GM19025 (cell line): ENCODE results near the gene ELANE.

ENCODE experiments used
- ATAC-seq: cut with Tn5 transposase; IDR thresholded peaks from one replicate; pipeline ENCODE4 v1.9.1; 2021; ENCODE audit warnings: mild to moderate bottlenecking, low read depth, moderate library complexity; ENCODE audit not compliant: unreplicated experiment

Gene ELANE

DNA sequence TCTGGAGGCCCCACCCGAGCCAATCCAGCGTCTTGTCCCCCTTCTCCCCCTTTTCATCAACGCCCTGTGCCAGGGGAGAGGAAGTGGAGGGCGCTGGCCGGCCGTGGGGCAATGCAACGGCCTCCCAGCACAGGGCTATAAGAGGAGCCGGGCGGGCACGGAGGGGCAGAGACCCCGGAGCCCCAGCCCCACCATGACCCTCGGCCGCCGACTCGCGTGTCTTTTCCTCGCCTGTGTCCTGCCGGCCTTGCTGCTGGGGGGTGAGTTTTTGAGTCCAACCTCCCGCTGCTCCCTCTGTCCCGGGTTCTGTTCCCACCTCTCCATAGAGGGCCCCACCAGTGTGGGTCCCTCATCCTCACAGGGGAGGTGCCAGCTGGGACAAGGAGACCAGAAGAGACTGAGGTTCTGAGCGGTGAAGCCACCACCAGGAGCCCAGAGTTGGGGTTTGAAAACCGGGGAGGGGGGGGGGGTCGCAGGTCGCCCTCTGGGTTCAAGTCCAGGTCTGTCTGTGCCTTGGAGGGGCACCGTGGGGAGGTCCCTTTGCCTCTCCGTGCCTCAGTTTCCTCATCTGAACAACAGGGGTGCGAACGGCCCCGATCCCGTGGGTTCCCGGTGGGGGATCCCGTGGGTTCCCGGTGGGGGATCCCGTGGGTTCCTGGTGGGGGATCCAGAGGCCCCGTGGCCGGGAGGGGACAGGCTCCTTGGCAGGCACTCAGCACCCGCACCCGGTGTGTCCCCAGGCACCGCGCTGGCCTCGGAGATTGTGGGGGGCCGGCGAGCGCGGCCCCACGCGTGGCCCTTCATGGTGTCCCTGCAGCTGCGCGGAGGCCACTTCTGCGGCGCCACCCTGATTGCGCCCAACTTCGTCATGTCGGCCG is at the start of gene ELANE:
Gene ELANE (plus strand): TSS at position 168 of the 878 bp plus-strand sequence. CDS start 26 bp downstream, at position 194.
- no peak for ATAC-seq

DNA sequence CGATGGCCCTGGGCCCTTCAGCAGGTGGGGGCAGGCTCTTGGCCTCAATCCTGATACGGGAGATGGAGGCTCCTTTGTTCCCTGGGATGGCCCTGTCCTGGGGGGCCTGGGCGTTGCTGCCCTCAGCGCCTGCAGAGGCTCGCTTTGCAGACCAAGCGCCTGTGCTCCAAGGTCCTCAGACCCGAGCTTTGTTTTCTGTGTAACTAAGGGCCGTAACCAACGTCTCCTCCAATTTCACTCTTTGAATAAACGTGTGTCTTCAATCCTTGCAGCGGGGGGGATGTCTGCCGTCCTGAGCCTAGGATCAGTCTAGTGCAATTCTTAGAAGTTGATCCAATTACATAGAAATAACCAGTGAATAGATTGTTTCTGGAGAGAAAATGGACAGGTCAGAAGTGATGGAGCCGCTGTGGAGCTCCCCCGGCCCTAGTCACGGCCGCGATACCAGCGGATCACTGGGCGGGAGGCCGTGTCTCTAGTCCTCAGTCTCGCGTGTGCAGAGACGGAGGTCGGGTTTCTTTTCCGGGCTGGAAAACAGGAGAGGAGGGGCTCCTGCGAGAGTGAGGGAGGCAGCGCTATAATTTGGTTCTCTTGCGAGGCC is 49.5 kb upstream of the ELANE start:
- ATAC-seq = no peak

DNA sequence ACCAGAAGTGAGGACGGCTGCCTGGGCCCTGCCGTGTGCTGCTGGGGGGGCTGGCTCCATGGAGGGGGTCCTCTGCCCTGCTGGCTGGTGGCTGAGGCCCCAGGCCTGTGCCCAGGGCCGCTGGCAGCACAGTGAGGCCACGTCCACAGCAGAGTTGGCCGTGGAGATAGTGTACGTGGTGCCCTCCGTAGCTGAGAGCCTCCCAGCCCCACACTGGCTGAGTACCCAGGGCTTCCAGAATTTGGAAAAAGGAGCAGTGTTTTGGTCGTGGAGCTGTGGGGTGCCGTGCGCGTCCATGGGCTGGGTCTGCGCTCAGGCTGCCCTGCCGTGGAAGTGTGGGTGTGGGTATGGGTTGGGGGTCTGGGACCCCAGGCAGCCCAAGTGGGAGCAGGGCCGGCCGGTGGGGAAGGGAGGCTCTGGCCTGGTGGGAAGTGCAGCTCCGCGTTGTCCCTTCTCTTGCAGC is 49.0 kb upstream of the ELANE start:
- no peak for ATAC-seq

DNA sequence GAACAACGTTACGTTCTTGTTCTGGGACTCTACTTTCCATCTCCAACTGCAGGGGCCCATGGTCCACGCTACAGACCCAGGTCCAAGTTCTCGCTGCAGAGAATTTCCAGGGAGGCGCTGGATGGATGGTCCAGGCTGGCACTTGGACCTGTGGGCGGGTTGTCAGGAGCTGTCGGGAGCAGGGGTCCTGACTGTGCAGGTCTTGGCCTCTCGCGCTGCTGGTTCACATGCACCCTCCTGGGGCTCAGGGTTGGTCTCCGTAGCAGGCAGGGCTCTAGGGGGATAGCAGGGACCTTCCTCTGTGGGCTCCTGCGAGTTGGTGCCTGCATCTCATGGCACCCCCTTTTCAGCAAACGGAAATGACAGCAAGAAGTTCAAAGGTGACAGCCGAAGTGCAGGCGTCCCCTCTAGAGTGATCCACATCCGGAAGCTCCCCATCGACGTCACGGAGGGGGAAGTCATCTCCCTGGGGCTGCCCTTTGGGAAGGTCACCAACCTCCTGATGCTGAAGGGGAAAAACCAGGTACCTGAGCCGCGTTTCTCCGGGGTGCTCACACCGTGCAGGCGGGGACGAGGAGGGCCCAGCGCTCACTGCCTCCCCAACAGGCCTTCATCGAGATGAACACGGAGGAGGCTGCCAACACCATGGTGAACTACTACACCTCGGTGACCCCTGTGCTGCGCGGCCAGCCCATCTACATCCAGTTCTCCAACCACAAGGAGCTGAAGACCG is 48.3 kb upstream of the ELANE start:
- ATAC-seq = no peak

DNA sequence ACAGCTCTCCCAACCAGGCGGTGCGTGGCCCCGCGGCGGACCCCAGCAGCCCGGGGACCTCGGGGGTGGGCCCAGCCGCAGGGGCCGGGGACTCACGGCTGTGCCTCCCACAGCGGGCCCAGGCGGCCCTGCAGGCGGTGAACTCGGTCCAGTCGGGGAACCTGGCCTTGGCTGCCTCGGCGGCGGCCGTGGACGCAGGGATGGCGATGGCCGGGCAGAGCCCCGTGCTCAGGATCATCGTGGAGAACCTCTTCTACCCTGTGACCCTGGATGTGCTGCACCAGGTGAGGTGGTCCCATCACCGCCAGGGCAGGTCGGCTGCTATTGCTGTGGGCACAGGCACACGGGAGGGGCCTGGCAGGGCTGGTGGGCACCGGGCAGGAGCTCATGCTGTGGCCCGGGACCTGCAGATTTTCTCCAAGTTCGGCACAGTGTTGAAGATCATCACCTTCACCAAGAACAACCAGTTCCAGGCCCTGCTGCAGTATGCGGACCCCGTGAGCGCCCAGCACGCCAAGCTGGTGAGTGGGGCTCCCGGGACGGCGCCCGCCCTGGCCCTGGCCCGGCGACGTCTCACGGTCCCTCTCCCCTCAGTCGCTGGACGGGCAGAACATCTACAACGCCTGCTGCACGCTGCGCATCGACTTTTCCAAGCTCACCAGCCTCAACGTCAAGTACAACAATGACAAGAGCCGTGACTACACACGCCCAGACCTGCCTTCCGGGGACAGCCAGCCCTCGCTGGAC is 47.5 kb upstream of the ELANE start:
- ATAC-seq = no peak

DNA sequence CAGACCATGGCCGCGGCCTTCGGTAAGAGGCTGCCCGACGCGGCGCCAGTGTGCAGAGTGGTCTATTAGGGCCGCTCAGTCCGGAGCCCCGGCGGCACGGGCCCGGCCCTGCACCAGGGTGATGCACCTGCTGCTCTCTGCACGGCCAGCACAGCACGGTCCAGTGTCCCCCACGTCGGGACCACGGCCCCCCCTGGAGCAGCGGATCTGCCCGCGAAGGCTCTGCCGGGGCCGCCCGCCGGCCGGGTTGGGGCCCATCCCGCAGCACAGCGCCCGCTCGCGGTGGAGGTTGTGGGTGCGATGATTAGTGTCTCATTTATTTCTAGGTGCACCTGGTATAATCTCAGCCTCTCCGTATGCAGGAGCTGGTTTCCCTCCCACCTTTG is 46.9 kb upstream of the ELANE start:
- ATAC-seq = no peak

DNA sequence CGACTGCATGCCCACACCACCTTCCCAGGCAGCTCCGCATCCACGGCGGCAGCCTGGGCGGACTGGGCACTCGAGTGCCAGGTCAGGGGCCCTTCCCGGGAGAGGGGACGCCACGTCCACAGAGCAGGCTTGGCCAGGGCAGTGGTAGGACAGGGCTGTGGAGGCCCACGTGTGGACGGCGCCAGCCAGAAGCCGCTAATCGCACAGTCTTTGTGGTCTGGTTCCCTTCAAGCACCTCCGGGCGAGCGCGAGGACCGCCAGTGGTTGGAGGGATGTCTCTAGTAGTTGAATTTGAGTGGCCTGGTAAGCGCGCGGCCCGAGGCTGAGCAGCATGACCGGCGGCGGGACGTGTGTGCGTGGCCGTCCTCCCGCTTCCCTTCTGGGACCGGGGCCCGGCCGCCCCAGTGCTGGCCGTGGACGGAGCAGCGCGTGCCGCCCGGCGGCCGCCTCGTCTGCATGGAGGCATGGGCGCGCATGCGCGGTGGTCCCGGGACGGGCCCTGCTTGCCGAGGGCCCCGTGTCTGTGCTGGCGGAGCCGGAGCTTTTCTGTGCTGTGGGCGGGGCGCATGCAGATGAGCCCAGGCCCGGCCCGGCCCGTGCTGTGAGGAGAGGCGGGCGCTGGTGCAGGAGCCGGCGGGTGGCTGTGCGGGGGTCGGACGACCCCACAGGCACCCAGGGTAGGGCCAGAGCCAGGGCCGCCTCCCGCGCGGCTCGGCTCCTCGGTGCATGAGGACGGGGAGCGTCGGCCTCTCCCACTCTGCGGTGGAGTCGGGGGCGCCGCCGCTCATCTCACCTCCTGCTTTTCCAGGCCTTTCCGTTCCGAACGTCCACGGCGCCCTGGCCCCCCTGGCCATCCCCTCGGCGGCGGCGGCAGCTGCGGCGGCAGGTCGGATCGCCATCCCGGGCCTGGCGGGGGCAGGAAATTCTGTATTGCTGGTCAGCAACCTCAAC is 46.2 kb upstream of the ELANE start:
- no peak for ATAC-seq

DNA sequence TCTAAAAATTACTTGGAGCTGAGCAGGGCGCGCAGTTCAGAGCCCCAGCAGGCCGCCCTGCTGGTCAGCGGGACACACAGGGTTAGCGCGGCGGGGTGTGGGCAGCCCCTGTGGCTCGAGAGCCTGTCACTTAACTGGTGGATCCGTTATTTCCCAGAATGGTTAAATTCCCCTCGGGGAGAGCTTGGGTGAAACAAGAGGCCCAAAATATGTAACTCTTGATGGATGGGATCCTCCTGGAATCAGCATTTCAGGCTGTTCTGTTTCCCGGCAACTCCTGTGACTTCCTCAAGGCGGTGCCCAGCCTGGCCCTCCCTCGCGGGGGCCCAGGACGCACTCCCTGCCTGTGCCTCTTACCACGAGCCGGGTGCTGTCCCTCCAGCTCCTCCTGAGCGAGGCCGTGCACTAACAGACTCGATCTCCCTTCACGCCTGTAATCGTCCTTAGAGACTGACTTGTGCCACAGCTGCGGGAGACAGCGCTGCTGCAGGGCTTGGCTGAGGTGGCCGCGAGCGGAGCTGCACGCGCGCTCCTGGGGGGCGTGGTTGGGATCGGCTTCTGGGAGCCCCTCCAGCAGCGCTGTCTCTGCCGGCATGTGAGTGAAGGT is 45.2 kb upstream of the ELANE start:
- ATAC-seq = no peak

DNA sequence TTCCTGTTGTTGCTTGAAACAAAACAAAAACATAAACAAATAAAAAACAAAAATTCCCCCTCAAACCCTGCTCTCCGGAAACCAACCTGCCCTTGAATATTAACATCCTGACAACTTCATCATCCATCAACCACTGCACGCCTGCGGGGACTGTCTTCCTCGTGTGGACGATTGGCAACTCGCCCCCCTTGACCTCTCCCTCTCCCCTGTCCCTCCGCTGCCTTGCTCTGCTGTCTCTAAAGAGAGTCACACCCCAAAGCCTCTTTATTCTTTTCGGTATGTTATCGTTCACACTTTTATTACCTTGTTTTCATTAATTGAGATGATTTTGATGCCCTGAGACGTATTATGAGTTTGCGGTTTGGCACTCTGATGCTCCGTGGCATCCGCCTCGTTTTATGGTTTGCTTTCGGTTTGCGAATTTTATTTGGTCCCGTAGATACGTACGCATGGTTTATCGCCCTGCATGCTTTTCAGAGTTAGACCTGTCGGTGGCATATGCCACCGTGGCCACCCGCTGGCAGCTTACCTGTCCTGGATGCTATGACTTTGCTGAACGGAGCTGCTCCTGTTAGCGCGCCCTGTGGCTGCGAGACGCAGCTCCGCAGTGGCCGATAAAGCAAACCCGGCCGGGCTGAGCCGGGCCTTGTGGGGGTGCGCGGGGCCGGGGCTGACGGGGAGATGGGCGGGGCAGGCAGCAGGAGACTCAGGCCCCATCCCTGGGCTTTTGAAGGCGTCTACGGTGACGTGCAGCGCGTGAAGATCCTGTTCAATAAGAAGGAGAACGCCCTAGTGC is 44.3 kb upstream of the ELANE start:
- ATAC-seq = no peak

DNA sequence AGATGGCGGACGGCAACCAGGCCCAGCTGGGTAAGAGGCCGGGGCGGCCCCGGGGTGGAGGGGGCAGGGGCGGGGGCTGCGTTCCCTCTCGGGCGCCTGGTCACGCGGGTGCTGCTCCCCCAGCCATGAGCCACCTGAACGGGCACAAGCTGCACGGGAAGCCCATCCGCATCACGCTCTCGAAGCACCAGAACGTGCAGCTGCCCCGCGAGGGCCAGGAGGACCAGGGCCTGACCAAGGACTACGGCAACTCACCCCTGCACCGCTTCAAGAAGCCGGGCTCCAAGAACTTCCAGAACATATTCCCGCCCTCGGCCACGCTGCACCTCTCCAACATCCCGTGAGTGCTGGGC is 43.7 kb upstream of the ELANE start:
- no peak for ATAC-seq

DNA sequence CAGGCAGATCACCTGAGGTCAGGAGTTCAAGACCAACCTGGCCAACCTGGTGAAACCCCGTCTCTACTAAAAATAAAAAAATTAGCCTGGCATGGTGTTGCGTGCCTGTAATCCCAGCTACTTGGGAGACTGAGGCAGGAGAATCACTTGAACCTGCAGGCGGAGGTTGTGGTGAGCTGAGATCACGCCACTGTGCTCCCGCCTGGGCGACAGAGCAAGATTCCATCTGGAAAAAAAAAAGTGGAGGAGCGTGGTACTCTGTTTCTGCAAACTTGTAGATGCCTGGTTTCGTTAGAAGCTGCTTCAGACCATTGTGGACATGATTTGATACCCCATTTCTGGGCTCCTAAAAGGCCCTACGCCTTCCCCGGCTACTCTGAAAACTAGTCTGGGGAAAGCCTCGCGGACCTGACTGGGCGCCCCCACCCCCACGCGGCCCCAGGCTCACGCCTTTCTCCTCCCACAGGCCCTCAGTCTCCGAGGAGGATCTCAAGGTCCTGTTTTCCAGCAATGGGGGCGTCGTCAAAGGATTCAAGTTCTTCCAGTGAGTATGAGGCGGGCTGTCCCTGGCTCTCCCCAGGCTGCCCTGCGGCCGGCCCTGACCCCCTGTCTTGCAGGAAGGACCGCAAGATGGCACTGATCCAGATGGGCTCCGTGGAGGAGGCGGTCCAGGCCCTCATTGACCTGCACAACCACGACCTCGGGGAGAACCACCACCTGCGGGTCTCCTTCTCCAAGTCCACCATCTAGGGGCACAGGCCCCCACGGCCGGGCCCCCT is 41.8 kb upstream of the ELANE start:
- ATAC-seq = no peak

DNA sequence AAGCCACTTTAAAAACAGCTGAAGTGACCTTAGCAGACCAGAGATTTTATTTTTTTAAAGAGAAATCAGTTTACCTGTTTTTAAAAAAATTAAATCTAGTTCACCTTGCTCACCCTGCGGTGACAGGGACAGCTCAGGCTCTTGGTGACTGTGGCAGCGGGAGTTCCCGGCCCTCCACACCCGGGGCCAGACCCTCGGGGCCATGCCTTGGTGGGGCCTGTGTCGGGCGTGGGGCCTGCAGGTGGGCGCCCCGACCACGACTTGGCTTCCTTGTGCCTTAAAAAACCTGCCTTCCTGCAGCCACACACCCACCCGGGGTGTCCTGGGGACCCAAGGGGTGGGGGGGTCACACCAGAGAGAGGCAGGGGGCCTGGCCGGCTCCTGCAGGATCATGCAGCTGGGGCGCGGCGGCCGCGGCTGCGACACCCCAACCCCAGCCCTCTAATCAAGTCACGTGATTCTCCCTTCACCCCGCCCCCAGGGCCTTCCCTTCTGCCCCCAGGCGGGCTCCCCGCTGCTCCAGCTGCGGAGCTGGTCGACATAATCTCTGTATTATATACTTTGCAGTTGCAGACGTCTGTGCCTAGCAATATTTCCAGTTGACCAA is 41.1 kb upstream of the ELANE start:
- ATAC-seq = no peak

DNA sequence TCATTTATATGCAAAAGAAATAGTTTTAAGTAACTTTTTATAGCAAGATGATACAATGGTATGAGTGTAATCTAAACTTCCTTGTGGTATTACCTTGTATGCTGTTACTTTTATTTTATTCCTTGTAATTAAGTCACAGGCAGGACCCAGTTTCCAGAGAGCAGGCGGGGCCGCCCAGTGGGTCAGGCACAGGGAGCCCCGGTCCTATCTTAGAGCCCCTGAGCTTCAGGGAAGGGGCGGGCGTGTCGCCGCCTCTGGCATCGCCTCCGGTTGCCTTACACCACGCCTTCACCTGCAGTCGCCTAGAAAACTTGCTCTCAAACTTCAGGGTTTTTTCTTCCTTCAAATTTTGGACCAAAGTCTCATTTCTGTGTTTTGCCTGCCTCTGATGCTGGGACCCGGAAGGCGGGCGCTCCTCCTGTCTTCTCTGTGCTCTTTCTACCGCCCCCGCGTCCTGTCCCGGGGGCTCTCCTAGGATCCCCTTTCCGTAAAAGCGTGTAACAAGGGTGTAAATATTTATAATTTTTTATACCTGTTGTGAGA is 40.5 kb upstream of the ELANE start:
- ATAC-seq = no peak

DNA sequence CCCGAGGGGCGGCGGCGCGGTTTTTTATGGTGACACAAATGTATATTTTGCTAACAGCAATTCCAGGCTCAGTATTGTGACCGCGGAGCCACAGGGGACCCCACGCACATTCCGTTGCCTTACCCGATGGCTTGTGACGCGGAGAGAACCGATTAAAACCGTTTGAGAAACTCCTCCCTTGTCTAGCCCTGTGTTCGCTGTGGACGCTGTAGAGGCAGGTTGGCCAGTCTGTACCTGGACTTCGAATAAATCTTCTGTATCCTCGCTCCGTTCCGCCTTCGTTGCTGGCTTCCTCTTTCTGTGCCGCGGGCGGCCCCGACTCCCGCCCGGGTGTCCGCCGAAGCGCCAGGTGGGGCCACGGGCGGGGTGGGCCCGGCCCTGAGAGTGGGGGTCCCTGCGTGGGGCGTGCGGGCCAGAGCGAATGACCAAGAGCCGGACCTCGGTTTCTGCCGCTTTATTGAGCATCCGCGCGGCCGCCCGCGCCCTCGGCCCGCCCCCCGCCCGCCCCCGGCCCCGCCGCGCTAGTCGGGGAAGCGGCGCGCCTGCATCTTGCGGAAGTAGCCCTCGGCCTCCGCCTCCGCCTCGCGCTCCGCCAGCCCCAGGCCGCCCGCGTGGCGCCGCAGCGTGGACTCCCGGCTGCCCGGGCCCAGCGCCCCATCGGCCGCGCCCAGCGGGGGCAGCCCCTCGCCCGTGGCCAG is 39.9 kb upstream of the ELANE start:
- no peak for ATAC-seq

DNA sequence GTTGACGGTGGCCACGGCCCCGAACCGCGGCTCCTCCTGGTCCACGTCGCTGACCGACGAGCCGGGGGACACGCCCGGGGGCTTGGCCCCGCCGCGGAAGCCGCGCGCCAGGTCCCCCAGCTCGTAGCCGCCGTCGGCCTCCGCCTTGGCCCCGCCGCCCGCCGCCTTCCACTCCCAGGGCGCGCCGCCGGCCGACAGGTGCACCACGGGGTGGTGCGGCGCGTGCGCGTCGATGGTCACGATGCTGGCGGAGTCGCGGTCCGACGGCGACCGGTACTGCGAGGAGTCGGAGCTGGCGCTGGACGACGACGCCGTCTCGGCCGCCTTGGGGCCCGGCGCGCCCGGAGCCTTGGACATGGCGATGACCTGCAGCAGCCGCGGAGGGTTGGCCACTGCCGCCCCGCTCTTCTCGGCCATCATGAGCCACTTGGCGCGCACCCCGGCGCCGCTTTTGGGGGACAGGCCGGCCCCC is 39.3 kb upstream of the ELANE start:
- ATAC-seq = no peak
